Measurements from ENCODE around the gene CCR4. TPM values are rescaled to one million over a fixed set of nuclear protein-coding genes. Genes with fewer than 3 reads are reported as not detected.

The CCR4 gene
- polyA plus RNA-seq, 1 donor (not counting 4 experiments of a cell fraction or from before 2014, with no cell fraction given), result not detected

DNA sequence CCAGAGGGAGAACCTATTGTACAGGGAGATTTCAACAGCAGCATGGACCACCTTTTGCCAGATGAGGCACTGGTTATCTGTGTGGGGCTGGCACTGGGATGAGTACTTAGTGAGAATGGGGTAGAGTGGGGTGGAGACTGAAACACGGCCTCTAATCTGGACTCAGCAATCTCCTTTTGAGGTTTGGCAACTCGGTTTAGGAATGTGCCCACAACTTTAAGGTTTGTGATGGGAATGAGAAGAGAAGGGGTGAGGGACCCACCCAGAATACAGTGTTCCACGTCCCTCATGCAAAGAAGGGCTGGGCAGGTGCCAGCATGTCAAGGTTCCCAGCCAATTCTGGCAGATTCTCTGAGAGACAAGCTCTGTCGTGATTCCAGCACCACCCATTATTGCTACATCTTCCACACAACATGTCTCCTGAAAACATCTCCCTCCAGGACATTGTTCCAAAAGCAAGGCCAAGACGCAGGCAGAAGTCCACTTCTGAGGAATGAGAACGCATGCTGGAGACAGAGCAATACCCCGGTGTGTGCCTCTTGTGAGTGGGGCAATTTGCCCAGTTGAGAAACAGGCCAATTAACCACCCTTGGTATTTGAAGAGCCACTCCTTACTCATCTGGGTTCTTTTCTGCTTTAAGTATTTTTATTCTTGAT, 37.5 kb upstream of the CCR4 start:
- H3K9ac ChIP-seq (ENCODE audit: control insufficient read depth, extremely low read depth, insufficient read depth, low read length), result no peak overlapping the region
- peak; percentile 54 for DNase-seq (ENCODE audit: low read depth, low spot score)
- TF ChIP-seq, protein P1, sequence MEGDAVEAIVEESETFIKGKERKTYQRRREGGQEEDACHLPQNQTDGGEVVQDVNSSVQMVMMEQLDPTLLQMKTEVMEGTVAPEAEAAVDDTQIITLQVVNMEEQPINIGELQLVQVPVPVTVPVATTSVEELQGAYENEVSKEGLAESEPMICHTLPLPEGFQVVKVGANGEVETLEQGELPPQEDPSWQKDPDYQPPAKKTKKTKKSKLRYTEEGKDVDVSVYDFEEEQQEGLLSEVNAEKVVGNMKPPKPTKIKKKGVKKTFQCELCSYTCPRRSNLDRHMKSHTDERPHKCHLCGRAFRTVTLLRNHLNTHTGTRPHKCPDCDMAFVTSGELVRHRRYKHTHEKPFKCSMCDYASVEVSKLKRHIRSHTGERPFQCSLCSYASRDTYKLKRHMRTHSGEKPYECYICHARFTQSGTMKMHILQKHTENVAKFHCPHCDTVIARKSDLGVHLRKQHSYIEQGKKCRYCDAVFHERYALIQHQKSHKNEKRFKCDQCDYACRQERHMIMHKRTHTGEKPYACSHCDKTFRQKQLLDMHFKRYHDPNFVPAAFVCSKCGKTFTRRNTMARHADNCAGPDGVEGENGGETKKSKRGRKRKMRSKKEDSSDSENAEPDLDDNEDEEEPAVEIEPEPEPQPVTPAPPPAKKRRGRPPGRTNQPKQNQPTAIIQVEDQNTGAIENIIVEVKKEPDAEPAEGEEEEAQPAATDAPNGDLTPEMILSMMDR (optimal IDR thresholded peaks at IDR 0.05 in 1 of 3, IDR thresholded peaks at IDR 0.05 in 1 of 3, conservative IDR thresholded peaks at IDR 0.05 in 1 of 3; ENCODE audit: extremely low read depth in 1 of 3, insufficient read depth in 2 of 3, low read length in 3 of 3), result no peak
- TF ChIP-seq EZH2 (IDR thresholded peaks at IDR 0.05; ENCODE audit: low read length), result no peak

DNA sequence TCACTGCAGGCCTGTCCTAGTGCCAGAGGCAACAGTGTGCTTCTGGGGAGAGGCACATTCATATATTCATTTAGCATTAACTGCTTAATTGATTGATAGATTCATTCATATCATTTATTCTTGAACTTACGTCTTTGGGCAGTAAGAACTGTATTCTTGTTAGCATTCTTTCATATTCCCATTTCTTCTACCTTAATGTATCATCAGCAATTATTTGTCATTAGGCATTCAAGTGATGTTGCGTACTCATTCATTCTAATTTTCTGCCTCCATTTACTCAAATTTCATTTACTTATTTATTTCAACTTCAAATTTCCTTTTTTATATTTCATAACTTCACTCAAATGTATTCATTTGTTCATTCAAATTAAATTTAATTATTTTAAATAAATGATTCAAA, 31.5 kb upstream of the CCR4 start:
- Histone ChIP-seq H3K27me3 (ENCODE audit: control insufficient read depth, extremely low read depth, insufficient read depth, low read length) (no peaks in the 10 kb centered on the region), H3K4me2 (ENCODE audit: control insufficient read depth, extremely low read depth, insufficient read depth, low read depth, low read length) (no peak overlapping the region), H3K79me2 (ENCODE audit: control insufficient read depth, insufficient read depth, low read length) (no peaks in the 10 kb centered on the region), H3K9ac (ENCODE audit: control insufficient read depth, extremely low read depth, insufficient read depth, low read length) (no peak overlapping the region), H3K9me1 (ENCODE audit: control insufficient read depth, extremely low read depth, insufficient read depth, low read length) (no peaks in the 10 kb centered on the region), H4K20me1 (ENCODE audit: control insufficient read depth, extremely low read depth, insufficient read depth, low read length) (no peaks in the 10 kb centered on the region), H3K4me1 (ENCODE audit: control insufficient read depth, extremely low read depth, insufficient read depth, low read length) (no peaks in the 10 kb centered on the region), H3K4me3 (ENCODE audit: control insufficient read depth in 2 of 3, extremely low read depth in 1 of 3, insufficient read depth in 2 of 3, low read depth in 1 of 3, low read length in 3 of 3) (no peak overlapping the region), H3K9me3 (ENCODE audit: control insufficient read depth, low read depth, low read length) (no peaks in the 10 kb centered on the region), H2AFZ (ENCODE audit: control insufficient read depth, low read length) (no peak overlapping the region), H3K36me3 (ENCODE audit: control insufficient read depth in 2 of 2, extremely low read depth in 1 of 2, insufficient read depth in 2 of 2, low read length in 2 of 2) (no peaks in the 10 kb centered on the region), H3K27ac (ENCODE audit: control insufficient read depth, insufficient read depth, low read length) (no peak overlapping the region)
- no peak for DNase-seq (ENCODE audit: low read depth, low spot score)
- FAIRE-seq, result no peak
- TF ChIP-seq, protein P1 (optimal IDR thresholded peaks at IDR 0.05 in 1 of 3, IDR thresholded peaks at IDR 0.05 in 1 of 3, conservative IDR thresholded peaks at IDR 0.05 in 1 of 3; ENCODE audit: extremely low read depth in 1 of 3, insufficient read depth in 2 of 3, low read length in 3 of 3), result no peak
- no peak for TF ChIP-seq EZH2 (IDR thresholded peaks at IDR 0.05; ENCODE audit: low read length)
- dilution Hi-C loops (cut with MboI; ENCODE audit: extremely low pct_ligation_motif_present, low sequenced_read_pairs), result no loop called here

More for the DNA sequence above, 37.5 kb upstream of the CCR4 start:
- Histone ChIP-seq H2AFZ (ENCODE audit: control insufficient read depth, low read length) (peak overlapping the region; percentile 50), H3K4me3 (ENCODE audit: control insufficient read depth in 2 of 3, extremely low read depth in 1 of 3, insufficient read depth in 2 of 3, low read depth in 1 of 3, low read length in 3 of 3) (peak overlapping the region in 1 of 3 experiments; percentile 1), H3K27me3 (ENCODE audit: control insufficient read depth, extremely low read depth, insufficient read depth, low read length) (no peaks in the 10 kb centered on the region), H3K36me3 (ENCODE audit: control insufficient read depth in 2 of 2, extremely low read depth in 1 of 2, insufficient read depth in 2 of 2, low read length in 2 of 2) (no peaks in the 10 kb centered on the region), H4K20me1 (ENCODE audit: control insufficient read depth, extremely low read depth, insufficient read depth, low read length) (no peaks in the 10 kb centered on the region), H3K9me1 (ENCODE audit: control insufficient read depth, extremely low read depth, insufficient read depth, low read length) (no peaks in the 10 kb centered on the region), H3K9me3 (ENCODE audit: control insufficient read depth, low read depth, low read length) (no peaks in the 10 kb centered on the region), H3K4me2 (ENCODE audit: control insufficient read depth, extremely low read depth, insufficient read depth, low read depth, low read length) (peak overlapping the region; percentile 59), H3K27ac (ENCODE audit: control insufficient read depth, insufficient read depth, low read length) (peak overlapping the region; percentile 23), H3K4me1 (ENCODE audit: control insufficient read depth, extremely low read depth, insufficient read depth, low read length) (peaks cover 11% of the 10 kb centered on the region), H3K79me2 (ENCODE audit: control insufficient read depth, insufficient read depth, low read length) (no peaks in the 10 kb centered on the region)
- dilution Hi-C loops (cut with MboI; ENCODE audit: extremely low pct_ligation_motif_present, low sequenced_read_pairs), result no loop called here
- FAIRE-seq, result peak; percentile 98

Data from keratinocyte (primary cell).